ENCODE measurements around the gene YPEL1.
"Not testable (repeated sequence)": the region's sequence is repeated elsewhere in the genome, so short reads cannot be mapped to it uniquely, and the experiment has no call there.

Gene YPEL1

DNA sequence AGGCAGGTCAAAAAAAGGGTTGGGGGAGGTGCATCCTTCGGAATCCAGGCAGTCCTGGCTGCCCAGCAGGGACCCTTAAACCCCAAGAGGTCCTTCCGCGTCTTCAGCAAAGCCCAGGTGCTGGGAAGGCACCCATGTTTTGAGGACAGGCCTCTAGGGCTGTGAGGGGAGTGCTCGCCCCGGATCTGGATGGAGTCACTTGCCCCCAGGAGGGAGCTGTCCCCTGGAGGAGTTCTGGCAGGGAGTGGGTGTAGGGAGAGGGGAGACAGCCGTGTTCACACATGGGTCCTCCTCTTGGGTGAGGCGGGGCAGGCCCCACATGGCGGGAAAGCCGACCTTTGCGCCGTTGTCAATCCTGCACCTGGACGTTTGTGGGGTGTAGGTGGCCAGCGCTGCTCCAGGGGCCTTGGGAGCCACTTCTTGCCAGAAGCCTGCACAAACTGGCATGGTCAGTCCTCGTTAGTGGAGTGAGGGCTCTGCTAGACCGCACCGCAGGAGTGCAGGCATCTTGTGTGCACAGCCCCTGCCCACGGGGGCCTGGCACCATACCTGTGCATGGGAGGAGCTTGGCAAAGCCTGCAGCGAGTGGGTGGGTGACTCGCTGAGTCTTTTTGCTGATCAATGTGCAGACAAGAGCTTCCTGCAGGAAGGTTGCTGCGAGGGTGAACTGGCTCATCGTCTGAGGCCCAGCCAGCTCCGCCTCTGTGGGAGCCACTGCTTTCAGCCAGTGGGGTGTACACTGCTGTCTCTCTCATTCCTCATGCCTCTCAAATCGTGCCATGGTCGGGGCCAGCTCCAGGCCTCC is 53.8 kb downstream of the YPEL1 start:
- DNase-seq, result no peak

DNA sequence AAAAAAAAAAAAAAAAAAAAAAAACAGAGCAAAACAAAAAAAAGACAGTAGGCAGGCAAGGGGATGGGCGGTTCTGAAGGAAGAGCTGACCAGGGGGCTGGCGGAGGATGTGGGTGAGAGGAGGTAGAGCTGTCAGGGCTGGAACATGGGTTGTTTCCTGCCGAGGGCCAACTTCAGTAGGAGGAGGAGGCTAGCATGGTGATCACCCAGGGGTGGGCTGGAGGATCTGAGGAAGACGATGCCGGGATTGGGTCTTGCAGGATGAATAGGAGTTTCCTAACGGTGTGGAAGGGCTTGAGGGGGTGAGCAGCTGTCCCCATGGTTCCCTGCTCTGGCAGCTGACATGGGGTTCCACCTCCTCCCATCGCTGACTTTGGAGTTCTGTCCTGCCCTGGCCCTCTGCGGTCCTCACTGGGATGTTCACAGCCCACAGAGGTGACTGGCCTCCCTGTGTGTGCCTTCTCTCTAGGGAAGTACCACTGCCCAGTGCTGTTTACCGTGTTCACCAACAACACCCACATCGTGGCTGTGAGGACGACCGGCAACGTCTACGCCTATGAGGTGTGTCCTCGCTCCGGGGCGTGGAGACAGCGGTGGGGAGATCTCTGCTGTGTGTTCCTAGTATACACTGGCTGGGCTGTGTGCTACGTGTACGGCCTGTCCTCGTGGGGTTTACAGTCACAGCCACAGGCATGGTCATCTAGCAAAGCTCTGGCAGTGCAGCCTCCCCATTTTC is 54.6 kb downstream of the YPEL1 start:
- no peak for DNase-seq

DNA sequence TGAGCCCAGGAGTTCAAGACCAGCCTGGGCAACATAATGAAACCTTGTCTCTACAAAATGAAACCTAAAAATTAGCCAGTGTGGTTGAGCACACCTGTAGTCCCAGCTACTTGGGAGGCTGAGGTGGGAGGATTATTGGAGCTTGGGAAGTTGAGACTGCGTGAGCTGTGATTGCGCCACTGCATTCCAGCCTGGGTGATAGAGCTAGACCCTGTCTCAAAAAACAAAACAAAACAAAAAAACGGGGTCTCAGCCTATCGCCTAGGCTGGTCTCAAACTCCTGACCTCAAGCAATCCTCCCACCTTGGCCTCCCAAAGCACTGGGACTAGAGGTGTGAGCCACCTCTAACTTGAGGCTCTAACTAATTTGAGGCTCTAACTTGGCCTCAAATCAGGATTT is 56.2 kb downstream of the YPEL1 start:
- no peak for DNase-seq

DNA sequence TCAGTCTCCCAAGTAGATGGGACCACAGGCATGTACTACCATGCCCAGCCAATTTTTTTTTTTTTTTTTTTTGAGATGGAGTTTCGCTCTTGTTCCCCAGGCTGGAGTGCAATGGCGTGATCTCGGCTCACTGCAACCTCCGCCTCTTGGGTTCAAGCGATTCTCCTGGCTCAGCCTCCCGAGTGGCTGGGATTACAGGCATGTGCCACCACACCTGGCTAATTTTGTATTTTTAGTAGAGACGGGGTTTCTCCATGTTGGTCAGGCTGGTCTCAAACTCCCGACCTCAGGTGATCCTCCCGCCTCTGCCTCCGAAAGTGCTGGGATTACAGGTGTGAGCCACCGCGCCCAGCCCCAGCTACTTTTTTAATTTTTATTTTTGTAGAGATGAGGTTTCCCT is 56.8 kb downstream of the YPEL1 start:
- not testable (repeated sequence) for DNase-seq

DNA sequence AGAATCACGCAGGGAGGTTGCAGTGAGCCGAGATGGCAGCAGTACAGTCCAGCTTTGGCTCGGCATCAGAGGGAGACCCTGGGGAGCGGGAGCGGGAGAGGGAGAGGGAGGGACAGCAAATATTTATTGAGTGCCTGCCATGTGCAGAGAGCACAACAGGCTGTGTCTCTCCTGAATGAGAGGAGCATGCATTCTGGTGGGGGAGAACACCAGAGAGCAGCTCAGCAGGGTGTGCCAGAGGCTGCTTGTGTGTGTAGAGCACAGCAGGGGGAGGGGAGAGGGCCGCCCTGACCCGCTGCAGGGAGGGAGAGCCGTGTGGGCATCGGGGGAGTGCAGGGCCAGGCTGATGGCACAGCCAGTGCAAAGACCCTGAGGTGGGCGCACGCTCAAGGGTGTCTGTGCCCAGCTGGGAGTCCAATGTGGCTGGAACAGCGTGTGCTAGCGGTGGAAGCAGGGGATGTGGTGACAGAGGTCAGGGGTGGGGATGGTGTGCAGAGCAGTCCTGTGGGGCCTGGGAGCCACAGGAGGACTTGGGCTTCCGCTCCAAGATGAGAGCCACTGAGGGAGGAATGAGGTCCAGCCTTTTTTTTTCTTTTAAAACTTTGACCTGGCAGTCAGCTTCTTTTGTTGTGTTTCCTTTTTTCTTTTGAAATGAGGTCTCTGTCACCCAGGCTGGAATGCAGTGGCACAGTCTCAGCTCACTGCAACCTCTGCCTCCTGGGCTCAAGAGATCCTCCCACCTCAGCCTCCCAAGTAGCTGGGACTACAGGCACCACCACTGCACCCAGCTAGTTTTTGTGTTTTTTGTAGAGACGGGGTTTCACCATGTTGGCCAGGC is 57.8 kb downstream of the YPEL1 start:
- DNase-seq, result no peak

DNA sequence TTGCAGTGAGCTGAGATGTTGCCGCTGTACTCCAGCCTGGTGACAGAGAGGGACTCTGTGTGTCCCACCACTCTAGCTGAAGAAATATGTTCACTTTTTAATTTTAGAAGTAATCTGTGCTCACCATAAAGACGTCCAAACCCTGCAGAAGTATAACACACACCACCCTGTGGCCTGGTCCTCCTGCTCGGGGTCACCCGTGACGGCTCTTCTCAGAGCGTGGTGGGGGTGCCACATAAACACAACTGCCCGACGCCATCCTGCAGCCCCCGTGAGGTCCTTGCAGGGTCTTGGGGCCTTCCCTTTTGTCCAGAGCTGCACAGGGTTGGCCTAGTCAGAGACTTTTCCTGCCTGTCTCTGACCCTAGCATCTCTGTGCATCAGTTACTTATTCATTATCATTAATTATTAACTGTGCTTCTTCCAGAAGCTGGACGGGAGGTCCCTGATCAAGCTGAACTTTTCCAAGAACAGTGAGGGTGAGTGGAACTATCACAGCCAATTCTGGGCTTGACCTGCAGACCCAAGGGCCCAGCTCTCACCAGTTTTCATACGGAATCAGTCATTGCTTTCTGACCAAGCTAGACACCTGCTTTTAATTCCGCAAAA is 60.9 kb downstream of the YPEL1 start:
- no peak for DNase-seq

DNA sequence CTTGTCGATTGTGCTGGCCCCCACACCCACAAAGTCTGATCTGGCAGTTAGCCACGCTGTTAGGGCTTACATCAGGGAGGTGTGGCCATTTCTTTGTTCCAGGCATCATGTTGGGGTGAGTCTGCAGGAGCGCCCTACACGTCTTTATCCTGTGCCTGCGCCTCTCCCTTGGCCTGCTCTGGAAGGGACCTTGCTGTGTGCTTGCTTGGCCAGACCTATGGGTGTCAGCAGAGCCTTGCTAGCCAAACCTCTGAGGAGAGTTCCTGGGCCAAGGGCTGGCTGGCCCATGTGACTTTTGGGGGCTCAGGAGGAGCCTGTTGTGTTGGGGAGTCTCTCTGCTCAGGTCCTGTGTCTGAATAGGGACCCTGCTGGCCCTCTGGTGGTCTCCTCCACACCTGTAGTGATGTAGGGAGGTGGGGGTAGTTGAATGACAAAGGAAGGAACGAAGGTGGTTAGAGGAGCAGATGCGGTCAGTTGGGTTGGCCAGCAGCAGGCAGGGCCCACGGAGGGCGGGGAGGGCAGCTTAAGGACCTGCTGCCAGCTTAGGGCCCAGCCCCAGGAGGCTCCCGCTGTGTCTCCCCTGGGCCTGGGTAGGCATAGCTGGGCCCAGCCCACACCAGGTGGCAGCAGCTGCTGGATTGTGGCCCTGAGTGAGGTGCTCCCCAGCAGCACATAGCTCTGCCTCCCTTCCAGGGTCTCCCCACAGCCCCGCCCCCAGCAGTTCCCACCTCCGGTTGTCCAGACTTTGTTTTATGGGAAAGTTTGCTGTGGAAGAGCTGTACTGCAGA is 61.9 kb downstream of the YPEL1 start:
- no peak for DNase-seq

DNA sequence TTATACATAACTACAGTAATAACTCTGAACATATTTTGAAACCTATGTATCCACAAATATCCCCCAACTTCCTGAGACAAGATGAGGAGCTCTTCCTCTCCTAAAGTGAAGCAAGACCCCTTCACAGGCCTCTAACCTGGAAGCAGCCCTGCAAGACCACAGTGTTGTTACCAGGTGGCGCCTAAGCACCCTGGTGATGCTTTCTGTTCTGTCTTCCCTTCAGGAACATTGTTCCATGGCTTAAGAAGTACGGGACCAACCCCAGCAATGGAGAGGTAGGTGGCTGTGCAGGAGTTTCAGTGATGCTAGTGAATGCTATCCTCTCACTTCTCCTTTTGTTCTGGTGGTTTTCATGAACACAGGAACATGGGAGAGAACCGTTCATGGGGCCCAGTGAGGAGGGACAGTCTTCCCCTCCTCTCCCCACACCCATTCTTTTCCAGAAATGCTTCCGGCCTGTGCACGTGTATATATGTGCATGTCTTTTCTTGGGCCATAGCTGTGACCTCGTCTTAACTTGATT is 63.4 kb downstream of the YPEL1 start:
- DNase-seq, result no peak

DNA sequence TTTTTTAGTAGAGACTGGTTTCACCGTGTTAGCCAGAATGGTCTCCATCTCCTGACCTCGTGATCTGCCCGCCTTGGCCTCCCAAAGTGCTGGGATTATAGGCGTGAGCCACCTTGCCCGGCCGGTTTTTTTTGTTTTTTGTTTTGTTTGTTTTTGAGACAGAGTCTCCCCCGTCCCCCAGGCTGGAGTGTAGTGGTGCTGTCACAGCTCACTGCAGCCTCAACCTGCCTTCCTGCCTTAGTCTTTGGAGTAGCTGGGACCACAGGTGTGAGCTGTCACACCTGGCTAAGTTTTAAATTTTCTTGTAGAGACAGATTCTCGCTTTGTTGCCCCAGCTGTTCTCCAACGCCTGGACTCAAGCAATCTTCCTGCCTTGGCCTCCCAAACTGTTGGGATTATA is 66.6 kb downstream of the YPEL1 start:
- no peak for DNase-seq

DNA sequence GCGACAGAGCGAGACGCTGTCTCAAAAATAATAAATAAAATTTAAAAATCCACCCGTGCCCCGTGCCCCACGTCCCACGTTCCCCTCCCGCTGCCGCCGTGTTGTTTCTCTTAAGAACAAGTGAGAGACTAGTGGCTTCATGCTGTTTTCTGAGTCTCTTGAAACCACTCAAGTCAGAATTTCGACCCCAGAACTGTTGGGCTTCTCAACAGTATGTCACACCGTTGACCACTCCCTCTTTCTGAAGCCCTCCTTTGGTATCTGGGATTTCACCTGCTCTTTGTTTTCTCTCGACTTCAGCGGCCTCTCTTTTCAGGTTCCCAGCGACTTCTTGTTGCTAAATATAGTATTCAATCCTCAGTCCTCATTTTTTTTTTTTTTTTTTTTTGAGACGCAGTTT is 68.8 kb downstream of the YPEL1 start:
- no peak for DNase-seq

DNA sequence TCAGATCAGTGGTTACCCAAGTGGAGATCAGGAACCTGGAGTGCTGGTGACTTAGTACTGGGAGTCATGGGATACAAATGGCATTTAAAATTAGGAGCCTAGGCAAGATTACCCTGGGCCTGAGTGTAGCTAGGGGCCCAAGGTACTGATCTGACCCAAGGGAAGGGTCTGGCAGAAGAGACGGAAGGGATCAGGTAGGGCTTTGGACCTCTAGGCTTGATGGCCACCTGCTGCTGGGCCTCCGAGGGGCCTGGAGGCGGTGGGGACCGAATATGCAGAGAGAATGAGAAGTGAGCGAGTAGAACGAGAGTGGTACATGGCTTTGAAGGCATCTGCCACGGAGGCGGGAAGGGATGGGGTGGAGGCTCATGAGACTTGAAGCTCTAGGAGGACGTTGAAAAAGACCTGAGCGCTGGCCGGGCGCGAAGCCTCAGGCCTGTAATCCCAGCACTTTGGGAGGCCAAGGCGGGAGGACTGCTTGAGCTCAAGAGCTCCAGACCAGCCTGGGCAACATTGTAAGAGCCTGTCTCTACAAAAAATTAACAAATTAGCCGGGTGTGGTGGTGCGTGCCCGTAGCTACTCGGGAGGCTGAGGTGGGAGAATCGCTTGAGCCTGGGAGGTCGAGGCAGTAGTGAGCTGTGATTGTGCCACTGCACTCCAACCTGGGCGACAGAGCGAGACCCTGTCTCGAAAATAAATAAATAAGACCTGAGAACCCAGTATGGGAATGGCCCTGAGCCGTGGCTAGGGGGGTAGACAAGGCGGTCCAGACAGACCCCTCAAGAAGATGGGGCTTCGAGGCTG is 70.3 kb downstream of the YPEL1 start:
- no peak for DNase-seq

DNA sequence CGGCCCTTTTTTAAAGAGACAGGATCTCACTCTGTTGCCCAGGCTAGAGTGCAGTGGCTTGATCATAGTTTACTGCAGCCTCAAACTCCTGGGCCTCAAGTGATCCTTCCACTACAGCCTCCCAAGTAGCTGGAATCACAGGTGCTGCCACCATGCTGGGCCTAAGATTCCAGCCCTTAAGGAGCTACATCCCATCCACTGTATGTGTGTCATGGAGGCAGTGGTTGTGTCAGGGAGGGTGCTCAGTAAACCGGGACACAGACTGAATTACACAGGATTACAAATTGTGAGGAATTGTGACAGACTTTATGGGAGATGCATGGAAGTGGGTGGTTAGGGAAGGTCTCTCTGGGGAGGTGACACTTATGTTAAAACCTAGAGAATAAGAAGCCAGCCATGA is 71.9 kb downstream of the YPEL1 start:
- no peak for DNase-seq

DNA sequence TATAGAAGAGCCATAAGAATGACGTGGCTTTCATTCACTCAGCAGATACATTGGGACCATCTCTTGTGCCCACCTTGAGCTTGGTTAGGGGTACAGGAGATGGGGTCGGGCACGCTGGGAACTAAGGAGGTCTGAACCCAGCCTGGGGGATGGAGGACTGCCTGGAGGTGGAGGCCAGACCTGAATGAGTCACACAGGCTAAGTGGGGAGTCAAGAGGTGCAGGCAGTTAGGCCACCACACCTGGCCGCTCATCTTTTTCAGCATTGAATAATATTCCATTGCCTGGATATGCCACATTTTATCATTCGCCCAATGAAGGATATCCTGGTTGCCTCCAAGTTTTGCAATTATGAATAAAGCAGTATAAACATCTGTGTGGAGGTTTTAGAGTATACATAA is 73.6 kb downstream of the YPEL1 start:
- no peak for DNase-seq

DNA sequence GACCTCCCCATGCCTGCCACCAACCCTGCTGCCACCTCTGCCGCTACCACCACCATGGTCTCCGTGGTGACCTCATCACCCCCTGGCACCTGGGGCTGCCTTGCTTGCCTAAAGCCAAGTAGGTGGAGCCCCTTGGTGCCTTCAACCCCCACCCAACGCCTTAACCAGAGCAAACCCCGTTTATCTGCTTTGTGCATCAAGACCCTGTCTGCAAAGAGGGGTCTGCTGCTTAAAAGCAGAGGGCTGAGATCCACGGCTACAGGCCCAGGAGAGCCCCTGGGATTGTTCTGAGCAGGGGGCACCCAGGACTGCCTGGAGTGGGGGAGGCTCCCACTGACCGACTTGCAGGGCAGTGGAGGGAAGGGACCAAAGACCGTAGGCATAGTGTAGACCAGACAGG is 74.7 kb downstream of the YPEL1 start:
- no peak for DNase-seq

DNA sequence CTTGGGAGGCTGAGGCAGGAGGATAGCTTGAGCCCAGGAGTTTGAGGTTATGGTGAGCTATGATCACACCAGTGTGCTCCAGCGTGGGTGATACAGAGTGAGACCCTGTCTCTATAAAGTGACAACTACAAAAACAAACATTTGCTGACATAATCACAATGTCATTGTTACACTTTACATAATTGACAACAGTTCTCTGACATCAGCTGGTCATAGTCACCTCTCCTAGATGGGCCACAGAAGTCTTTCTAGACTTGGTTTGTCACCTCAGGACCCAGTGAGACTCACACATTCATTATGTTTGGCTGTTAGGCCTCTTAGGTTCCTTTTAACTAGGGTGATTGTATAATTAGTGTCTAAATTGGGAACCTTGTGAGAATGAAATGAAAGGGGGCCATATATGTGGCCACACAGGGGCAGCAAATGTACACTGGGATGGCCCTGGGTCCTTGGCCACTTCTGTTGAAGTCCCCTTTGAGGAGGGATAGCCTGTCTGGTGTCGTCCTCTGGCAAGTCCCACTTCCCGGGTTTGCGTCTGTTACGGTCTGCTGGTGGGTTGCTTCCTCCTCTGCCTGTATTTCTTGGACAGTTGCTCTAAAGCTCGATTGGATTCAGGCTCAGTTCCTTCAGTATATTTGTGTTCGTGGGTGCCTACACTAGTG is 75.6 kb downstream of the YPEL1 start:
- no peak for DNase-seq

DNA sequence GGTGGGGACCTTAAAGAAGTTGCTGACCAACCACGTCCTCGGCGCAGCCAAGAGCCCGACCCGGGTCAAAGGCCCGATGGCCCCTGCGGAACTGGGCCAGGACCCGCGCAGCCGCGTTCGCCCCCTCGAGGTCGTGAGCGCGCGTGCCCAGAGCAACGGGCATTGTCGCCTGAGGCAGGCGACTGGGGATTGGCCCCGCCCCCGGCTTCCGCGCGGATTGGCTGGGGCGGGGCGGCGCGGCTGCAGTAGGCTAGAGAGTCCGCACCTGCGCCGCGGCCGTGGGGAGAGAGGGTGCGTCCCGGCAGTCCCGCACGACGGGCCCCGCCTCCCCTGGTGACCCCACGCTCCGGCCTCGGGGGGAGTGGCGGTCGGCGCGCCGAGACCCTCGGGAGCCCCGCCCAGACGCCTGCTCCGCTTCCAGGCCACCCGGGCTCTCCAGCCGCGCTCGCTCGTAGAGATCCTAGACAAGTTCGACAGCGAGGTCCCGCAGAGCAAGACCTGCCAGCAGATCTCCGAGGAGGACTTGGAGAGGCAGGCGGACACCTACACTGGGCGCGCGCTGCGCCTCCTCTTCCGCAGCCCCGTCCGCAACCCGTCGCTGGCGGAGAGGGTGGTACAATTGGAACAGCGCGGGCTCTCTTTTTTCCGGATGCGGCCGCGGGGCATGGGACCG is 78.1 kb downstream of the YPEL1 start:
- DNase-seq, result no peak

DNA sequence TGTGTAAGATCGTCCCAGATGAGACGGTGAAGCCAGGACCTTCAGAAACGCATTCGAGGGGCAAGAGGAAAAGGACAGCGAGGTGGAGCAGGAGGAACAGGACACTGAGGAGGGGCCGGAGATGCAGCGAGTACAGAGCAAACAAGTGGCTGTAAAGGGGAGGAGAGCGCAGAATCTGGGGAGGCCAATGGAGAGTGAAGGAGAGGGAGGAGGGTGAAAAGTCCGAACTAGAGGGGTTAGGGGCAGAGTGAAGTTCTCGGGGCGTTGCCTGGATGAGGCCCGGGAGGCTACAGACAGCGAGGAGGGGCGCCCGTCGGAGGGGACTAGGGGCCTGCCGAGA is 78.6 kb downstream of the YPEL1 start:
- DNase-seq, result no peak

DNA sequence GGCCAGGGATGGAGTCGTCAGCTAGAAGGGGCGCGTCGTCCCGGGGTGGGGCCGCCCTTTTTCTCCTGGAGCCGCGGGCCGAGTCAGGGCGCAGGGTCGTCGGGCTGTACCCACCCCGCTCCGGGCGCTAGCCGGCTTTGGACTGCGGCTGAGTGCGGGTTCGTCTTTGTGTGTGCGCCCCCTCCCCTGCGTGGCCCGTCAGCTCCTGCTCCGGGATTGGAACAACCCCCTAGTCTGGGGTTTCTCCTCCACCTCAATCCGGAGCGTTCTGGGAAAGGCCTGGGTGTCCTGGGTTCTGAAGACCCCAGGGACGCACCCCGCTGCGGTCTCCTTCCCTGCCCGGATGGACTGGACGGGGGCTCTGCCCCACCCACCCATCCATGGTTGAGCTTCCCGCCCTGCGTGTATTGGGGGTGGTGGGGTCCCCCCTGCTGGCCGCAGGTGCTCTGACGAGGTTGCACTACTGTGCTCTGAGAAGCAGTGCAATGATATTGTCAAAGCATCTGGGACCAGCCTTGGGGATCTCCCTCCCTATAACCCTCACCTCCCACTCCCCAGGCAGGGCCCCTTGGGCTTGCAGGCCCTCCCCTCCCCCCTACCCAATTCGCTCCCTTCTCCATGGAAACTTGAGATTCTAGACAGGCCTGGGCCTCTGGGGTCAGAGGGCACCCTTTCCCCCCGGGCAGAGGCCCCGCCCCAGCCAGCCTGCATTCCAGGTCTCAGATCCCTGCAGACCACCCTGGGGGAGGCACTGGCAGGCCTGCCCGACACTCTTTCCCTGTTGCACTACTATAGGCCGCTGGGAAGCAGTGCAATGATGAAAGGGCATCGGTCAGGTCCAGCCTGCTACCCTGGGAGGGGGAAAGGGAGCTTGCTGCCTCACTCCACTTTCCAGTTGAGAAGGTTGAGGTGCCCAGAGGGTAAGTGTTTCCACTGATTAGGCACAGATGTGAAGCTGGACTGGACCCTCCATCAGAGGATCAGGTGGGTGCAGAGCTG is 82.7 kb downstream of the YPEL1 start:
- no peak for DNase-seq

DNA sequence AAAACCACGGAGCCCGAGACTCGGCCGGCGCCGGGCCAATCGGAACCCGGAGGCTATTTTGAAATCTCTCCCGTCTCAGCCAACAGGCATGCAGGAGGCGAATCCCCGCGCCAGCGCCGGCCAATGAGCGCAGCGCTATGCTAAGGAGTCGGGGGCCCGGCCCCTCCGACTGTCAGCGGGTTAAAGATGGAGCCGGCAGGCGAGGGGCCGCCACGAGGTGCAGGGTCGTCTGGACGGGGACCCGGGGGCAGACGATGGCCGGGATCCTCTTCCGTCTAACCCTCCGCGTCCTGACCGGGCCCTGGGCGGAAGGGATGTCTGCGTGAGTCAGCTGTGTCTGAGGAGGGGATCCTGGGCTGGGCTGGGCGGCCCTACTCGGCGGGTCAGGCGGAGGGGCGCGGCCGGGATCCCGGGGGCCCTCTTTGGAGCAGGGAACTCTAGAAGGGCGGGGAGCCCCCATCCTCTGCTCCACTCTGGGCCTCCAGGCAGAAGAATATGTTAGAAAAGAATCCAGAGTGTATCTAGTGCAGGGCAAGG is 83.5 kb downstream of the YPEL1 start:
- DNase-seq, result peak; percentile 75

Data from midbrain (tissue), 1 donor.